Measurements from ENCODE around the gene BCL7A. TPM values are rescaled to one million over a fixed set of nuclear protein-coding genes. Genes with fewer than 3 reads are reported as not detected.

Gene BCL7A
- total and polyA plus RNA-seq, 2 of the 8 experiments (the other 6 are each of a cell fraction or from before 2014, with no cell fraction given): 11.9 to 12.7 TPM

DNA sequence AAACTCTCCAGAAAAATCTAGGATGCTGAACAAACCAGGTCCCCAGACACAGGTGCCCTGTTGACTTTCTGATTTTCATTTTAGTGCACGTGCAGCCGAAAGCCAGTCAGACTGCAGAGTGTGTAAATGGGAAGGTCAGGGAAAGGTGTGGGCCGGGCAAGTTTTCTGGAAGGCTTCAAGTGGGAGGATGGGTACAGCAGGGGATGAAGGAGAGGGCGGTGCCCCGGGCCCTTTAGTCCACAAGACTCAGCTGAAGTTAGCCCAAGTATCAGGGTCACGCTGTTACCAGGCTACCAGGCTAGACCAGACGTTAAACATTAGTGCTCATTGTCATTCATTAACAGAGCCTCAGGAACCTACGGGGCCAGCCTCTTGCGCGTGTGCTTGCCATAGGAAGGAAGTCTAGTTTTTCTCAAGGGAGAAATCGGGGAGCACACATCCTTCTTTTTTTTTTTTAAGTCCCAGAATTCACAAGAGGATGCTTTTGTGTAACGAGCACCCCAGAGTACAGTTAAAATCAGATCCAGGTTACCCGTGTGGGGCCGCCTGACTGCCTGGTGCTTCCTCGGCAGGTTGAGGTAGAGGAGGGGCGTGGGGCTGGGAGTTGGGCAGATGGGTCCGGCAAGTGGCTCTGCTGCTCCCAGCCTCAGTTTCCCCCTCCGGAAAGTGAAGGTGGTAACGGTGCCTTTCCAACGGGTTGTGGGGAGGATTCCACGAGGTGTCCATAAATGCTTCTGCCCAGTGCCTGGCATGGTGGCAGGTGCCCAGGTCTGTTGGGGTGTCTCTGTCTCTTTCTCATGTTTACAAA is 19.1 kb downstream of the BCL7A start:
- Histone ChIP-seq H2BK120ac (replicated peaks; ENCODE audit: low read depth, low read length) (no peak overlapping the region), H3K4me2 (ENCODE audit: insufficient read depth in 1 of 2, low read depth in 2 of 2, low read length in 2 of 2) (no peak overlapping the region), H4K20me1 (replicated peaks in 1 of 2; ENCODE audit: control insufficient read depth in 1 of 2, insufficient read depth in 2 of 2, low read length in 2 of 2) (no peaks in the 10 kb centered on the region), H3K27ac (ENCODE audit: low read depth, low read length) (0 out of 2 replicates have a peak overlapping the region, but pooled peaks have one; percentile 22), H4K8ac (ENCODE audit: extremely low read depth, insufficient read depth, low read length) (no peak overlapping the region; the same call in 1 of the 2 replicates), H3K4me3 (ENCODE audit: extremely low read depth in 1 of 4, insufficient read depth in 2 of 4, low read depth in 3 of 4, low read length in 4 of 4) (no peak overlapping the region), H4K91ac (replicated peaks; ENCODE audit: insufficient read length, low read length) (no peak overlapping the region), H3K79me2 (ENCODE audit: control insufficient read depth in 1 of 2, insufficient read depth in 2 of 2, low read length in 2 of 2) (no peaks in the 10 kb centered on the region), H3K56ac (replicated peaks; ENCODE audit: insufficient read length, low read depth, low read length) (no peak overlapping the region), H2BK12ac (ENCODE audit: low read depth, low read length) (no peak overlapping the region), H3K4me1 (replicated peaks in 1 of 4; ENCODE audit: control insufficient read depth in 3 of 4, insufficient read depth in 4 of 4, low read length in 3 of 4) (no peaks in the 10 kb centered on the region), H3K79me1 (ENCODE audit: low read depth, low read length) (no peaks in the 10 kb centered on the region; the same call in 1 of the 2 replicates), H4K5ac (ENCODE audit: insufficient read length, low read depth, low read length) (no peak overlapping the region), H2AK5ac (ENCODE audit: low read depth, low read length) (no peak overlapping the region), H3K18ac (ENCODE audit: extremely low read depth, low read length) (no peak overlapping the region), H3K9ac (replicated peaks in 1 of 4; ENCODE audit: extremely low read depth in 1 of 4, low read depth in 3 of 4, low read length in 3 of 4) (no peak overlapping the region), H3K9me3 (ENCODE audit: insufficient read depth in 2 of 2, low read depth in 1 of 2, low read length in 1 of 2) (peaks cover 8 to 16% of the 10 kb centered on the region in 2 experiments; a peak in 3 of 4 replicates), H3K23ac (ENCODE audit: insufficient read length) (no peak overlapping the region), H2AFZ (ENCODE audit: low read length) (no peak overlapping the region), H2BK15ac (ENCODE audit: low read length) (no peak overlapping the region), H3K14ac (ENCODE audit: insufficient read length) (no peak overlapping the region), H2BK20ac (ENCODE audit: low read length) (no peak overlapping the region), H2BK5ac (ENCODE audit: low read depth, low read length) (no peak overlapping the region), H3K36me3 (ENCODE audit: control insufficient read depth in 2 of 4, insufficient read depth in 4 of 4, low read length in 3 of 4) (peaks cover 6 to 33% (median 19%) of the 10 kb centered on the region in 4 experiments; a peak in 7 of 8 replicates), H3K23me2 (ENCODE audit: low read depth, low read length) (no peaks in the 10 kb centered on the region), H3K4ac (replicated peaks; ENCODE audit: insufficient read length, low read depth, low read length) (no peak overlapping the region), H3K27me3 (replicated peaks in 1 of 4; ENCODE audit: control insufficient read depth in 3 of 4, extremely low read depth in 1 of 4, insufficient read depth in 3 of 4, low read length in 3 of 4) (no peaks in the 10 kb centered on the region)
- DNase-seq (ENCODE audit: low read depth in 1 of 2, low spot score in 2 of 2): no peak
- ChIA-PET POLR2A (ENCODE audit: partially characterized antibody) (interaction anchor here (0.8 kb wide), 1 partner anchor 17 kb away, joined by 3 read pairs; no protein-coding TSS in a partner anchor), CTCF (ENCODE audit: partially characterized antibody) (interaction anchor here (0.7 to 3.3 kb wide), 3 partner anchors 9 to 838 kb away, joined by 3 to 18 read pairs (median 3); no protein-coding TSS in a partner anchor)
- no peak for FAIRE-seq
- WGBS, 2 experiments (ENCODE audit: extremely low coverage in 1 of 2, insufficient coverage in 1 of 2, insufficient read length in 1 of 2, insufficient replicate concordance in 2 of 2, low coverage in 1 of 2, low lambda C conversion rate in 2 of 2, missing lambda C conversion rate in 1 of 2): 88% methylated on average over 19 of the region's 21 CpGs; no CpG with 5 or more reads in 1 of the 2 experiments
- no peak for TF ChIP-seq KDM1A (IDR thresholded peaks at IDR 0.05; ENCODE audit: borderline replicate concordance, low read length)
- TF ChIP-seq POLR2AphosphoS5 (IDR thresholded peaks at IDR 0.05; ENCODE audit: low read depth, low read length): no peak
- TF ChIP-seq SP2 (IDR thresholded peaks at IDR 0.05; ENCODE audit: low read length): no peak
- TF ChIP-seq EP300 (IDR thresholded peaks at IDR 0.05; ENCODE audit: borderline replicate concordance in 1 of 2, low read depth in 2 of 2, low read length in 2 of 2): no peak
- no peak for TF ChIP-seq MAFK (IDR thresholded peaks at IDR 0.05; ENCODE audit: low read depth, low read length)
- no peak for TF ChIP-seq RBBP5 (IDR thresholded peaks at IDR 0.05; ENCODE audit: borderline replicate concordance, low read depth, low read length)
- TF ChIP-seq, protein P1, sequence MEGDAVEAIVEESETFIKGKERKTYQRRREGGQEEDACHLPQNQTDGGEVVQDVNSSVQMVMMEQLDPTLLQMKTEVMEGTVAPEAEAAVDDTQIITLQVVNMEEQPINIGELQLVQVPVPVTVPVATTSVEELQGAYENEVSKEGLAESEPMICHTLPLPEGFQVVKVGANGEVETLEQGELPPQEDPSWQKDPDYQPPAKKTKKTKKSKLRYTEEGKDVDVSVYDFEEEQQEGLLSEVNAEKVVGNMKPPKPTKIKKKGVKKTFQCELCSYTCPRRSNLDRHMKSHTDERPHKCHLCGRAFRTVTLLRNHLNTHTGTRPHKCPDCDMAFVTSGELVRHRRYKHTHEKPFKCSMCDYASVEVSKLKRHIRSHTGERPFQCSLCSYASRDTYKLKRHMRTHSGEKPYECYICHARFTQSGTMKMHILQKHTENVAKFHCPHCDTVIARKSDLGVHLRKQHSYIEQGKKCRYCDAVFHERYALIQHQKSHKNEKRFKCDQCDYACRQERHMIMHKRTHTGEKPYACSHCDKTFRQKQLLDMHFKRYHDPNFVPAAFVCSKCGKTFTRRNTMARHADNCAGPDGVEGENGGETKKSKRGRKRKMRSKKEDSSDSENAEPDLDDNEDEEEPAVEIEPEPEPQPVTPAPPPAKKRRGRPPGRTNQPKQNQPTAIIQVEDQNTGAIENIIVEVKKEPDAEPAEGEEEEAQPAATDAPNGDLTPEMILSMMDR (IDR thresholded peaks at IDR 0.05; ENCODE audit: control extremely low read depth in 1 of 3, insufficient read depth in 1 of 3, low read depth in 1 of 3, low read length in 3 of 3): no peak
- no peak for TF ChIP-seq SIX5 (IDR thresholded peaks at IDR 0.05; ENCODE audit: low read depth, low read length)
- no peak for TF ChIP-seq FOSL1 (IDR thresholded peaks at IDR 0.05; ENCODE audit: insufficient read depth, low read depth, low read length)
